ENCODE measurements around the gene JMJD8.

GRCh38 chr16:707062-707538, 23.0 kb upstream of the JMJD8 start:
- TF ChIP-seq CTCF (IDR thresholded peaks at IDR 0.05) (no peak), POLR2A (IDR thresholded peaks at IDR 0.05) (no peak)

Data from thyroid gland (tissue), 4 donors.